ENCODE data around the gene UNC5C.

Gene UNC5C

GRCh38 chr4:95548738-95549245 lies at the start of gene UNC5C:
Gene UNC5C, minus strand, starts transcription at chr4:95548973.
- no peak for DNase-seq

GRCh38 chr4:95596676-95597075 lies 47.9 kb upstream of the UNC5C start:
- DNase-seq: no peak

- no peak for DNase-seq
These were observed 45.9 kb upstream of the UNC5C start for GRCh38 chr4:95594629-95595028.

- no peak for DNase-seq
These were observed 45.2 kb upstream of the UNC5C start for GRCh38 chr4:95594013-95594412.

GRCh38 chr4:95591278-95591677 lies 42.5 kb upstream of the UNC5C start:
- DNase-seq: no peak

GRCh38 chr4:95590615-95591014 lies 41.8 kb upstream of the UNC5C start:
- no peak for DNase-seq

GRCh38 chr4:95585016-95585695 lies 36.4 kb upstream of the UNC5C start:
- DNase-seq: no peak

GRCh38 chr4:95580226-95580625 lies 31.5 kb upstream of the UNC5C start:
- no peak for DNase-seq

GRCh38 chr4:95572304-95572991 lies 23.7 kb upstream of the UNC5C start:
- peak; percentile 13 for DNase-seq

GRCh38 chr4:95571577-95571976 lies 22.8 kb upstream of the UNC5C start:
- DNase-seq: no peak

- DNase-seq: no peak
These were observed 15.0 kb upstream of the UNC5C start for GRCh38 chr4:95563638-95564337.

- no peak for DNase-seq
These were observed 12.0 kb upstream of the UNC5C start for GRCh38 chr4:95560774-95561173.

GRCh38 chr4:95556207-95556859 lies 7.6 kb upstream of the UNC5C start:
- DNase-seq: no peak

- no peak for DNase-seq
These were observed 4.3 kb upstream of the UNC5C start for GRCh38 chr4:95552942-95553550.

- no peak for DNase-seq
These were observed 2.9 kb upstream of the UNC5C start for GRCh38 chr4:95551653-95552052.

GRCh38 chr4:95550115-95550987 lies 1.6 kb upstream of the UNC5C start:
- no peak for DNase-seq

- DNase-seq: peak; percentile 20
These were observed 707 bp upstream of the UNC5C start for GRCh38 chr4:95549246-95550114.

- DNase-seq: no peak
These were observed 880 bp downstream of the UNC5C start for GRCh38 chr4:95547715-95548471.

- no peak for DNase-seq
These were observed 1.7 kb downstream of the UNC5C start for GRCh38 chr4:95546866-95547714.

Measured in NCI-H510A treated with DMSO at 0.1 percent for 48 hours (cell line).